Suppressor macrophage (primary cell): ENCODE measurements around the gene AKAP3.

Source experiments
- DNase-seq, 4 experiments: peaks; one replicate each; pipeline ENCODE4 v3.0.0-alpha.2; 2020 to 2022
- total RNA-seq, 17 experiments: gene quantifications; one replicate each; lab custom pipeline; 2026; ENCODE audit warnings: mixed read lengths in 6 of 17, inconsistent platforms in 3 of 17; lab: John Stamatoyannopoulos, UW

The AKAP3 gene
- 0.24 to 3.4 (median 0.85) reads per million in 17 experiments for total RNA-seq

DNA sequence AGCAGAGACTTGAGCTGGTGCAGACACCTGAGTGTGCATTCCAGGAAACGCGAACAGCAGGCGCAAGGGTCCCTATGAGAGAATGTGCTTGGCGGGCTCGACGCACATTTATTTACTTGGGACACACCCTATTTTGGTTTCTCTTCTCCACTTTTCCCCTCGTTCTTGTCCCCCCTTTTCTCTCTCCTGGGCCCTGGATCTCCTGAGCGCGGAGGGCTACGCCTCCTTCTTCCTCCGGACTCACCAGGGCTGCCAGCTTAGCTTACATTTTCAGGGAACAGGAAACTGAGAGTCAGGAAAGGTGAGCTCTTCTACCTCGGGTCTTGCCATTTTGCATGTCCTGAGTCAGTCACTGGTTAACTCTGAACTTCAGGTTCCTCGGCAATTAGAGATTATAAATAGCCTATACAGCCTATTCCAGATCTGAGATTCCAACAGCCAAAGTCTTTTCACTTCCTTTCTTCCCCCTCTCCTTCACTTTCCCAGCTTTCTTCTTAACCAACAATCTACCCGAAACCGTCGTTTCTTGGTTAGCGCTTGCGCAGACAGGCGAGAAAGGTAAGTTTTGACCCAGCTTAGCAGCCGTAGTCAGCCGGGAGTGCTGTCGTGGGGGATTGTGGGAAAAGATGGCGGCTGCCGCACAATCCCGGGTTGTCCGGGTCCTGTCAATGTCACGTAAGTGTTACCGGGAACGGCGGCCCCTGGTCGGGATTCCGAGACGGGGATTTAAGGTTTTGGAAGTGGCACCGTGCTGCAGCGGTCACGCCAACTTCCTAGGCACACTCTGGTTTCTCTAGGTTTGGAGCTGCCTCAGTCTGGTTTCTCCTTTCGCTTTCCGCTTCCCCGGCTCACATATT is at the start of gene AKAP3, which contains the start of gene NDUFA9:
AKAP3 (minus strand) TSS at position 551 of the 857 bp plus-strand sequence. CDS start 10,855 bp downstream, outside the sequence.
NDUFA9 (plus strand) TSS at position 614 of the 857 bp plus-strand sequence; CDS start at position 627, 13 bp downstream.
- DNase-seq, result peak; percentile 85 to 91 (median 88)

DNA sequence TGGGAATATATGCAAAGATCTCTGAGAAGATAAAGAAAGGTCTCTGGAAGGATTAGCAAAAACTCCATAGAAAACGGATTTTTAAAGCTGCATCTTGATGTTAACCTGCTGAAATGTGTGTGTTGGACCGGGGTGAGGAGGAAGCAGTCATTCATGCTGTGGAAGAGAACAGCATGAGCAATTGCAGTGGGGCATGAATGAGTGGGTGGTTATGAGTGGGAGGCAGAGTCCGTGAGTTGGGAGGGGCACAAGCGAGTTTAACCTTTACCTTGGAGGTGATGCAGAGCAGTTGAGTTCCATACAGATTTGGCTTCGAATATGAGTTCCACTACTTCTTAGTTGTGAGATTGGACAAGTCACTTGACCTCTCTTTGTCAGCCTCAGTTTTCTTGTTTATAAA is 41.9 kb upstream of the AKAP3 start:
- no peak for DNase-seq

DNA sequence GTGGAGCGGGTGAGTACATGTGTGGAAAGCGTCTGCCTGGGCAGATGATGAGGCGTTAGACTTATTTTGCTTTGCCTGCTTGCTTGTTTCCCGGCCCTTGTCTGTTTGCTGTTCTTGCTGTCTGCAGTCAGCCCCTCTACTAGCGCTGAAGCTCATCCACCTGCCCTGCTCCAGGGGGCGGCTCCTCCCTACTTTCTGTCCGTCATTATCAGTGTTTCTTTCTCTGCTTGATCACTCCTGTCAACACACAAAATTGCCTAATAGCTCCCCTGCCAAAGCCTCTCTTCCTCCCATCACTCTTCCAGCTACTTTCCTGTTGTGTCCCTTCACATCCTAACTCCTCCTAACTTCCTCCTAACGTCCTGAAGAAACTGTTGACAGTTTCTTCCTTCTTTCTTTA is 36.5 kb upstream of the AKAP3 start:
- no peak for DNase-seq

- no peak for DNase-seq
These were observed 32.9 kb upstream of the AKAP3 start for GRCh38 chr12:4681732-4682131.

DNA sequence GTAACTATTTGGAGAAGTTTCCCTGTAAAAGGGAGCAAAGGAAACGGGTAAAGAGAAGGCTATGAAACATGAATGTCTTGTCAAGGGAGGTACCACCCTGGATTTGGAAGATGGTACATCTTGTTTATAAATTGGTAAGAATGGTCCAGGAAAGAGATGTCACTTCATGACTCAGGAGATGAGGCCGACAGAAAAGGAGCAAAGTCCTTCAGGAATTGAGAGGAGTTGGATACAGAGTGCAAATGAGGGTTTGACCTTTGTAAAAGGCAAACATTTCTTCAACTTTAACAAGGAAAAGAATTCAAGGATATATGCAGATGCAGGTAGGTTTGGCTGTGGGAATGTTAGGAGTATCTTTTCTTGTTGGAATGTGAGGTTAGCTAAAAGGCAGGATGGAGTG is 30.9 kb upstream of the AKAP3 start:
- no peak for DNase-seq

DNA sequence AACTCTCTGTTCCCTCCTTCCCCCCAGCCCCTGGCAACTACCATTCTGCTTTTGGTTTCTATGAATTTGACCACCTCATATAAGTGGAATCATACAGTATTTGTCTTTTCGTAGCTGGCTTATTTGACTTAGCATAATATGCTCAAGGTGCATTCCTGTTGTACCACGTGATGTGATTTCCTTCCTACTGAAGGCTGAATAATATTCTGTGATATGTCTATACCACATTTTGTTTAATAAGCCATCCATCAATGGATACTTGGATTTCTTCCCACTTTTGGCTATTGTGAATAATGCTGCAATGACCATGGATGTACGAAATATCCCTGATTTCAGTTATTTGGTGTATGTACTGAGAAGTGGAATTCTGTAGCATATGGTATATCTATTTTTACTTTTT is 16.4 kb upstream of the AKAP3 start:
- DNase-seq, result no peak

DNA sequence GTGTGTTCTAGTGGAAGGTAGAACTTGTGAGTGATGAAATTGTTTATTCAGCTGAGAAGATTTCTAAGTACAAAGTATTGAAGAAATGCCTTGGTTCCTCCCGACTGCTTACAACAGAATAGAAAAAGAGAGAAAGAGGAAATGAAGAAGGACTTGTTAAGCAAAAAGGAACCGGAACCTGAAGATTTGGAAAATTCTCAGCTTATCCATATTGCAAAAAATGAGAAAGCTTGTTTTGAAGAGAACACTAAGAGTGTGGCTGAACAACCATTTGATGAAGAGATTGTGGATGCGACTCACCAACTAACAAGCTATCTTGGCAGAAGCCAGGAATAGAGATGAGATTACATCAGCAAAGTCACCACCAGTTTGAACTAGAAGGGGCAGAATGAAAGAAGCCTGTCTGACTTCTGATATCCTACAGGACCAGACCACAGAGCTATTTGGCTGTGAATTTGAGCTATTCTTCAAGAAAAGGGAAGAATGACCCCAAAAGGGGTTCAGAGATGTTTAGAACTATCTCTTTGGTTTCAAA is 15.2 kb upstream of the AKAP3 start:
- peak in 3 of 4 experiments; percentile 2 to 49 (median 12) for DNase-seq

- DNase-seq, result peak in 1 of 4 experiments; percentile 2
These were observed 4.8 kb upstream of the AKAP3 start for GRCh38 chr12:4653691-4654090.

DNA sequence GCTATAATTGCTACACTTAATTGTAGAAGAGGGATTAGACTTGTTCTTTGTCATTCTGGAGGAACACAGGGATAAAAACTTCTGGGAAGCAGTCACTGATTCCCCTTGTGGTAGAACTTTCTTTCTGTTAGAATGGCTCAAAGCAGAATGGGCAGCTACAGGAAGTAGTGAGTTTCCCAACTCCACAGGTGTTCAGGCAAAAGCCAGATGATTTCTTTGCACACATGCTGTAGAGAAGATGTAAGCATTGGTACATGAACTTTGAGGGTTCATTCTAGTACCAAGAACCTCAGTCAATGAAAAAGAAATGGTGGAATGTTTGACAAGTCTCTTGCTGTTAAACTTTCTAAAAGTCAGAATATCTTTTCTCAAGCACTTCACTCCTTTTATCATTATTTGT is 4.4 kb upstream of the AKAP3 start:
- no peak for DNase-seq

- no peak for DNase-seq
These were observed 459 bp upstream of the AKAP3 start for GRCh38 chr12:4649358-4649661.

- peak; percentile 48 to 75 (median 64) for DNase-seq
These were observed 749 bp downstream of the AKAP3 start for GRCh38 chr12:4648104-4648500.

DNA sequence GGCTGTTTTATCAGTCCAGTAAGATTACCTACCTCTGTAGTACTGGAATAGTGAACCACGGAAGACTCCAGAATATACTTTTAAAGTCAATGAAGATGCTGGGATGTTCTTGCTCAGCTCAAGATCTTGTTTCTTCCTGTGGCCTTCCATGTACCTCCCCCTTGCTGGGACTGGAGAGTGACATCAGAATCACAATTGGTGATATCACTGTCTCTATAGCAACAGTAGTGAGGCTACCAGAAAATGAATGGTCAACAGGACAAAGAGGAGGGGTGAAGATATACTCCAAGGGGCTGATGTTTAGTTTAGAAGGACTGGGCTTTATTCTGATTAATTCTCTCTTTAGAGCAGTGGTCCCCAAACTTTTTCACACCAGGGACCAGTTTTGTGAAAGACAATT is 3.8 kb downstream of the AKAP3 start:
- no peak for DNase-seq

- DNase-seq, result no peak
These were observed 5.1 kb downstream of the AKAP3 start for GRCh38 chr12:4643747-4644146.

- no peak for DNase-seq
These were observed 18.6 kb downstream of the AKAP3 start for GRCh38 chr12:4630262-4630661.

GRCh38 chr12:4628406-4628805 is 20.4 kb downstream of the AKAP3 start:
- no peak for DNase-seq

- DNase-seq, result no peak
These were observed 22.3 kb downstream of the AKAP3 start for GRCh38 chr12:4626543-4626942.

GRCh38 chr12:4621511-4621910 is 27.3 kb downstream of the AKAP3 start:
- peak in 1 of 4 experiments; percentile 4 for DNase-seq

DNA sequence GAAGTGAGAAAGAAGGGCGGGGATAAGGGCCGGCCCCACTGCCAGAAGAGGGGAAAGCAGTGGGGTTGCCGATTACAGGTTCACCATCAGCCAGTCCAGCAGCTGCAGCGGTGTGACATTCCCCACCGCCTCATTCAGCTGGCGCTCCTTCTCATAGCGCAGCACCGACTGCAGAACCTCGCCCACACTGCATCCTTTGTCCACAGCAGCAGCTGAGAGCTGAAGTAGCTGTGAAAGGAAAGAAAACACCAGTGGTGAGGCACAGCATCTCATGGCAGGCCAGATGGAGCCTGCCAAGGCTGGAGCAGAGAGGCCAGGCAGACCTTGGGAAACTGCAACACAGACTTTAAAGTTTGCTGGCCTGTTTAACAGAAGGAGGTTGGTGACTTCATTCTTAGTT is 33.2 kb downstream of the AKAP3 start:
- DNase-seq, result no peak

DNA sequence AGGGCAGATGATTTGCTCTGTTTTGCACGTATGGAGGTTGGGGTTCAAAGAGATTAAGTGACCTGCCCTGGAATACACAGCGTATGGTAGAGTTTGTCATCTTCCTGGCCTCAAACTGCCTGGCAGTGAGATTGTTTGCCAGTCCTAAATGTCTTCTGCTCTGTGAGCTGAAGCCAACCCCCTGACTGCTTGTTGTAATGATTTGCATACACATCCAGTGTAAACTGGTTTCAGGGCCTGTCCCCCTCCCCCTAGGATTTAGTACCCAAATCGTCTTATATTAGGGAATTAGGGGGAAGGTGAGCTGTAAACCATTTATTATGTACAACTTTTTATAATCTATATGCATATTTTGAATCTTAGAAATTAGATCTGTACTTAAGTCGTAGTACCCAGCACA is 38.4 kb downstream of the AKAP3 start:
- no peak for DNase-seq

DNA sequence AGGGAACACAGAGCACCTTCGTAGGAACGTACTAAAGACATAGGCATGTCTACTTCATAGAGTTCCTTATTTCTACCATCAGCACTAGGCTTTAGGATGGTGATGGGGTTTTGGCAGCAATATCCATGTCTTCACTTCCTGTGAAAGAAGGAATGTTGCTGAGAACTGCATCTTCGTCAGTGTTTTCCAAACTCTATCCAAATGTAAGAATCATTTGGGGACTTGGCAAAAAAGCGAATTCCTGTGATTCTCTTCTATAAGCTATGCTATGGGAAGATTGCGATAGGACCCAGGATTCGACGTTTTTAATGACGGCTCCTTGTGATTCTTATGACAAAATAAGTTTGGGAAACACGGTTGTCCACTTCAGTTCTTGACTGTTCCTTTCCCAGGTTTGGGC is 39.8 kb downstream of the AKAP3 start:
- DNase-seq, result no peak

DNA sequence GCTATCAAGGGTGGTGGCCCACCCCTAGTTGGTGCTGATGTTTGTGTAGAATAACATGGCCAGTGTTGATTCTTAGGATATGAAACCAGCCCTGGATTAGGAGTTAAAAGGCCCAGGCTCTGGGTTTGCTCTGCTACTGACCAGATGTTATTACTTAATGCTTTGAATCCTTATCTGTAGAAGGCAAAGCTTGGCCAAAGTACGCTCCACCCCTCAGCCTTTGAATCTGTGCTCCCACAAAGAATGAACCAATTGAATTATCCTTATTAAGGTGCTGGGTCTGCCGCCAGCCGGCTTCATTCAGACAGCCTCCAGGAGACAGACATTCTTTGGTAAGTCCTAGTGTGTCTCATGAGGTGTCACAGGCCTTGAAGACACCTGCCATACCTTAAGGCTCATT is 41.8 kb downstream of the AKAP3 start:
- DNase-seq, result no peak

DNA sequence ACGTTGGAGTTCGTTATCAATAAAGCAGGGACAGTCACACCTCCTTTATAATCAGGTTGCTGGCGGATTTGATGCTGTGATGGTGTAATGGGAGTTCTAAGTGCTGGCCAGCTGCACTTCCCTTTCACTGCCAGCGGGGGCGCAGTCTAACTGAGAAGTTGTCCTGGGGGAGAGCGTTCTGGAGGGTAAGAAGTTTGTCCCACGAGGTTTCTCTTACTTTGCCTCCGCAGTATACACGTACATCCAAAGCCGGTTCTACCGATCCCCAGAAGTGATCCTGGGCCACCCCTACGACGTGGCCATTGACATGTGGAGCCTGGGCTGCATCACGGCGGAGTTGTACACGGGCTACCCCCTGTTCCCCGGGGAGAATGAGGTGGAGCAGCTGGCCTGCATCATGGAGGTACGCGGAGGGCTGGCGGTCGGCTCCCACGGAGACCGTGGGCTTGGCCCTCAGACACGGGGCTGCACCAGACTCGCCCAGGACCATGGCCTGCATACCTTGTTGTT is 44.1 kb downstream of the AKAP3 start:
- peak; percentile 87 to 94 (median 91) for DNase-seq

DNA sequence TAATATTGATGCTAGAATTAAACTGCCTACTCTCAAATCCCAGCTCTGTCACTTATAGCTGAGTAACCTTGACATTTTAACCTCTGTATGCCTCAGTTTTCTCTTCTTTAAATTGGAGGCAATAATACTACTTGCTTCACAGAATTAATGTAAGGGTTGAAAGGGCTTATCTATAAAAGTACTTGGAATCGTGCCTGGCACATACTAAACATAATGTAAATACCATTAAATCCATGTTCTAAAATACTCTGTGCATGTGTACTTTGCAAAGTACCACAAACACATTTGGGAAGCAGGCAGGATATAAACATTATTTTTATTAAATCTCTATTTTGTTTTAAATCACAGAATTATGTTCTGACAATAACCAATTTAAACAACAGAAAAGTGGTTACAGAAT is 44.9 kb downstream of the AKAP3 start:
- no peak for DNase-seq

- no peak for DNase-seq
These were observed 45.4 kb downstream of the AKAP3 start for GRCh38 chr12:4603421-4603820.
